ENCODE data around the gene TBC1D17.
A peak's percentile ranks its signal among the peaks of the same experiment; 100 is the strongest.

GRCh38 chr19:49877020-49877878, at the start of gene TBC1D17, which contains the start of gene AKT1S1:
- TF ChIP-seq, protein P1, sequence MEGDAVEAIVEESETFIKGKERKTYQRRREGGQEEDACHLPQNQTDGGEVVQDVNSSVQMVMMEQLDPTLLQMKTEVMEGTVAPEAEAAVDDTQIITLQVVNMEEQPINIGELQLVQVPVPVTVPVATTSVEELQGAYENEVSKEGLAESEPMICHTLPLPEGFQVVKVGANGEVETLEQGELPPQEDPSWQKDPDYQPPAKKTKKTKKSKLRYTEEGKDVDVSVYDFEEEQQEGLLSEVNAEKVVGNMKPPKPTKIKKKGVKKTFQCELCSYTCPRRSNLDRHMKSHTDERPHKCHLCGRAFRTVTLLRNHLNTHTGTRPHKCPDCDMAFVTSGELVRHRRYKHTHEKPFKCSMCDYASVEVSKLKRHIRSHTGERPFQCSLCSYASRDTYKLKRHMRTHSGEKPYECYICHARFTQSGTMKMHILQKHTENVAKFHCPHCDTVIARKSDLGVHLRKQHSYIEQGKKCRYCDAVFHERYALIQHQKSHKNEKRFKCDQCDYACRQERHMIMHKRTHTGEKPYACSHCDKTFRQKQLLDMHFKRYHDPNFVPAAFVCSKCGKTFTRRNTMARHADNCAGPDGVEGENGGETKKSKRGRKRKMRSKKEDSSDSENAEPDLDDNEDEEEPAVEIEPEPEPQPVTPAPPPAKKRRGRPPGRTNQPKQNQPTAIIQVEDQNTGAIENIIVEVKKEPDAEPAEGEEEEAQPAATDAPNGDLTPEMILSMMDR (IDR thresholded peaks at IDR 0.05): peak in 2 of 5 experiments; percentile 31
- TF ChIP-seq POLR2A (IDR thresholded peaks at IDR 0.05): peak; percentile 78 to 97
